GM11168 (cell line): ENCODE results near the gene KRT35.

ENCODE experiments used
- in situ Hi-C: fragments of 300-500 bp; cut with MboI; formaldehyde crosslinking; loops from one replicate; pipeline ENCODE4 v1.12.0; 2022; ENCODE audit warnings: low sequenced_read_pairs; ENCODE audit not compliant: unreplicated experiment

The KRT35 gene

GRCh38 chr17:41490000-41490990 lies 9.3 kb upstream of the KRT35 start:
- in situ Hi-C loops: no loop called here

- in situ Hi-C loops: no loop called here
Measured at GRCh38 chr17:41489531-41489930, 8.6 kb upstream of the KRT35 start, which contains the start of gene KRT36. Gene KRT36 (minus strand): TSS chr17:41489910. CDS start chr17:41489864, 46 bp downstream.

DNA sequence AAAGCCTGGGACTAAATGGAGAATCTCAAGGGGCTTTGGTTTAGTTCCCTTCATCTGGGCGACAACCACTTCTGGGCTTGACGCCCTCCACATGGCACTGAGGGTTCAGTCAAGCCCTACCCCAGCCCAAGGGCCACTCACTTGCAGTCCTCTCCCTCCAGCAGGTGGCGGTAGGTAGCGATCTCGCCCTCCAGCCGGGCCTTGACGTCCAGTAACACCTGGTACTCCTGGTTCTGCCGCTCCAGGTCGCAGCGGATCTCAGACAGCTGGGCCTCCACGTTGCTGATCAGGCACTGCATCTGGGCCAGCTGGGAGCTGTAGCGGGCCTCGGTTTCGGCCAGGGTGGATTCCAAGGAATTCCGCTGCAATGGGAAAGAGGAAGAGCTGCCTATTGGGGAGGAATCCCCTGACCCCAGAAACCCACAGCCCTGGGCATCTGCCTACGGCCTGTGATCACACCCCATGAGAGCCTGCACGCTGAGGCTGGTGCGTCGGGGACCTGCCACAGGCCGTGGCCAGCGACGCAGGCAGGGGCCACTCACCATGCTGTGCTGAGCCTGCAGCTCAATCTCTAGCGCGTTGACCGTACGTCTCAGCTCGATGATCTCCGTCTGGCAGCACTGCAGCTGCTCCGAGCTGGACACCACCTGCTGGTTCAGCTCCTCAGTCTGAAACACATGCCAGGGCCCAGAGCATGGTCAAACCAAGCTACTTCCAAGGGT lies 6.0 kb upstream of the KRT35 start:
- in situ Hi-C loops: no loop called here

DNA sequence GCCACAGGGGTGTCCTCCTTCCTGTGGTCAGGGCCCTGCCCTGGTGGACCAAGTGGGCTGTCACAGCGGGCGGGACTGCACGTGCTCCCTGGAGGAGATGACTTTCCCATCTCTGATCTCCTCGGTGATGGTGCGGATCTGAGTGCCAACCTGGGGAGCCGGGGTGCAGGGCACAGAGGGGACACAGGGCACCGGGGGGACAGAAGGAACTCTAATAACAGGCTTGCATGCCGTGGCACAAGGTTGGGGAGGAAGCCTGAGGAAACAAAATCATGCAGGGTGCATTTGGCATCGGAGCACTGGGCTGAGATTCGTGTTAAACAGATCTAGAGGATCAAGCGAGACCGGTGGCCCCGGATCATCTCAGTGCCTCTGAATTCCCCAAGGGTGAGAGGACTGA lies 5.4 kb upstream of the KRT35 start:
- in situ Hi-C loops: no loop called here

DNA sequence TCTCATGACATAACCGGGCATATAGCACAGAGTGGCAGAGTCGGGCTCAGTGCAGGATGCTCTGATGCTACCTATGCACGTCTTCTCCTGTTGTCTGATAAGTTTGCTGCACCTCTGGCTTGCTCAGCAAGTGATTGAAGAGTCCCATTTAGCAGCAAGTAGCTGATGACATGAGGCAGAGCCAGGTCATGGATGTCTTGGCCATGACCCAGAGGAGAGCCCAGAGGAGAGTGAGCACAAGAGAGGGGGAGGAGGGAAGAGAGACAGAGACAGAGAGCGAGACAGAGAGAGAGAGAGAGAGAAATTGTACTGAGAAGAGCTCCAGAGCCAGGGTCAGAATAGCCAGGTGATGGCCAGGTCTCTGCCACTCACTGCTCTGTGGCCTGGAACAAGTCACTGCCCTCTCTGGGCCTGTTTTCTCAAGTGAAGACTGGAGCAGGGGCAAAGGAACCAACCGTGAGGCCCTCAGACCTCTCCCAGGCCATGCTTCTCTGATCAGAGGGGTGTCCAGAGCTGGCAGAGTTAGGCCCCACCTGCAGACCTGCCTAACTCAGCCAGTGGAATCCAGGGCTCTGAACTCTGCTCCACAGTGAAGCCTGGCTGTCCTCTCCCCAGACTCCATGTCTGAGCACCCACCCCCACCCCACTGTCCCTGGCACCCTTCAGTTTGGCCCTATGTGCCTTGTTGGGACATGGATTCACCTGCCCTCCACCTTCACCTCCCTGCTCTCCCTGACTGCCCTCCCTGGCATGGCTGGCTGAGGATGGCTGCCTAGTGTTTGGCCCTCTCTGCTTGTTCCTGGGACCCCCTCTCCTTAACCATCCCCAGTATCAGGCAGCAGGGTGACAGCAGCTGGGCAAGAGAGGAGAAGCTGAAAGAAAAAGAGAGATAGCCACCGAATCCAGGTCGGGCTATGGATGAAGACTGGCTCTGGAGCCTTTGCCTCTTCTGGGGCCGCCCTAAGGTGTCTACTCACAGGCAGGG lies 4.3 kb upstream of the KRT35 start:
- in situ Hi-C loops: no loop called here

GRCh38 chr17:41483991-41484826 lies 3.3 kb upstream of the KRT35 start:
- in situ Hi-C loops: no loop called here

DNA sequence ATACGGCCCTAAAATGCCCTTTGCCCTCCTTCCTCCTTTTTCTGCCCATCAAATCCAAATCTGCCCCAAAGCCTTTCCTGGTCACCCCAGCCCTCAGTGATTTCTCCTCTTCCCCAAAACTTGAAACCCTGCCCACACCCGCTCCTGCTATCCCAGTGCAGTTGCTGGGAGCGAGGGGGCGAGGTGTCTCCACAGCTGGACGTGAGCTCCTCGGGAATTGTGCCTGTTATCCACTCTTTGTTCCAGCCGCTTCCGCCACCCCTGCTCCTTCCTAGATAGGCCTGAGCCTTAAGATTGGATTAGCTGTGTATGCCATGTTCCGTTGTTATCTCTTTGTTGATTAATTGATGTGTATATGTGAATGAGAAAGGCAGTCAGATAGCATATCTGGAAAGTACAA lies 2.6 kb upstream of the KRT35 start:
- in situ Hi-C loops: no loop called here

DNA sequence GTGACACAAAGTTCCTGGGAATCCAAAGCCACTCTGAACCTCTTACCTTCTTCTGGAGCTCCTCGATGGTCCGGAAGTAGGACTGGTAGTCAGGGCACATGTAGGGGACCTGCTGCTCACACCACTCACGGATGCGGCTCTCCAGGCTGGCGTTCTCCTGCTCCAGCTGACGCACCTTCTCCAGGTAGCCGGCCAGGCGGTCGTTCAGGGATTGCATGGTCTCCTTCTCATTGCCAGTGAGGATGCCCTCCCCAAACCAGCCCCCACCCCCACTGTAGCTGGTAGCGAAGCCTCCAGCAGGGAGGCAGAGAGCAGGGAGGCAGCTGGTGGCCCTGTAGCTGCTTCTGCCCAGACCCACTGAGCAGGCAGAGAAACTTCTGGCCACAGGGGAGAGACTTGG lies 370 bp downstream of the KRT35 start:
- in situ Hi-C loops: no loop called here

DNA sequence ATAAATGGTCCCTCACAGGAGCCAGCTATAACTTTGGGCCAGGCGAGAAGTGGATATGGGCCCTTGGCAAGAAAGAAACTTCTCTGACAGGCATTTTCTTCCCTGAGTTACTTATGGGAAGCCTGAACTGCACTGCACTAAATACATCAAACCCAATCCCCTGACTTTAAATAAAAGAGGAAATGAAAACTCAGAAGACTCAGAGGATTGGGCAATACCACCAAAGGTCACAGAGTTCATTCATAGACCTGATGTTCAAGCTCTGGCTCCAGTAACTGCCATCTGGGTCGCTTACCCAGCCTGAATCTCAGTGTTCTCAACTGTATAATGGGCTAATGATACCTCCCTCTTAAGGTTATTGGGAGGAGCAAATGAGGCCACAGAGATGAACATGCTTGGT lies 815 bp downstream of the KRT35 start:
- in situ Hi-C loops: no loop called here

DNA sequence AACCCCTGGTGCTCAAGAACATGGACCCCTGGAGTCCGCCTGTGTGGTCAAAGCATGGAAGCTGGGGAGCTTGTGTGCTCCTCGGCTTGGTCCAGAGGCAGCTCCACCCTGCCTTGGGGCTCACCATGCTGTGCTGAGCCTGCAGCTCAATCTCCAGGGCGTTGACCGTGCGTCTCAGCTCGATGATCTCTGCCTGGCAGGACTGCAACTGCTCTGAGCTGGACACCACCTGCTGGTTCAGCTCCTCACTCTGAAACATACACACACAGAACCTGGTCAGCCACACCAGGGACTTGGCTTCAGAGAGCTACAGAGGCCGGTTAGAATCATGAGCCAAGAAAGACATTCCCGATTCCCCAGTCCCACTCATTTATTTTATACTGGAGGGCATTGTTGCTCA lies 2.7 kb downstream of the KRT35 start:
- in situ Hi-C loops: no loop called here

DNA sequence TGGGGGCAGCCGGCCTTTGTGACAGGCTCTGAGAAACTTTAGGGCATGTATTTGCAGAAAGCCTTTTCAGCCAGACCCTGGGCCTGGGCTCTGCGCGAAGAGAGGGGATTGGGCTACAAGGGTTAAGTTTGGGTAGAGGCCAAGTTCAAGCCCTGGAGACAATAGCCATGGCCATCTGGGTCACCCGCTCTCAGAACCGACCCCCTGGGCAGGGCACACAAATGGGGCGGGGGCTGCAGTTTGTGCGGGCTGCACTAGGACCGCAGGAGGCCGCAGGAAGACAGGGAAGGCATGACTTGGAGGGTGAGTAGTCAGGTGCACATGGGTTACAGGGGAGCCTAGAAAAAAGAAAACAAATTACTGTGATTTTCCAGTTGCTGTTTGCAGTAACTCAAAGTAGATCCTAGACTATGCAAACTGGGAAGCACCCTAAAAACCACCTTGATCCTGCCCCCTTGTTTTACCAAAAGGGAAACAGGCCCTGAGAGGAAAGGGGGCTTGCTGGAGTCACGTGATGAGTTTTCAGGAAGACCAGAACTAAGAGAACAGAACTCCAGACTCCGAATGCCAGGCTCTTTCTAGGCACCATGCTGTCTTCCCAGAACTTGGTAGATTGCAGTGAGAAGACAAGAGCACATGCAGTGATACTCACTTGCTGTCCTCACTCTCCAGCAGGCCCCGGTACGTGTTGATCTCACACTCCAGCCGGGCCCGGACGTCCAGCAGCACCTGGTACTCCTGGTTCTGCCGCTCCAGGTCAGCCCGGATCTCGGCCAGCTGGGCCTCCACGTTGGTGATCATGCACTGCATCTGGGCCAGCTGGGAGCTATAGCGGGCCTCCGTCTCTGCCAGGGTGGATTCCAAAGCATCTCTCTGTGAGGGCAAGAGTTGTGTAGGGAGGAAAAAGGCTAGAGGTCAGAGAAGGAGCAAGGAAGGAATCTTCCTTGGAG lies 3.8 kb downstream of the KRT35 start:
- in situ Hi-C loops: no loop called here

DNA sequence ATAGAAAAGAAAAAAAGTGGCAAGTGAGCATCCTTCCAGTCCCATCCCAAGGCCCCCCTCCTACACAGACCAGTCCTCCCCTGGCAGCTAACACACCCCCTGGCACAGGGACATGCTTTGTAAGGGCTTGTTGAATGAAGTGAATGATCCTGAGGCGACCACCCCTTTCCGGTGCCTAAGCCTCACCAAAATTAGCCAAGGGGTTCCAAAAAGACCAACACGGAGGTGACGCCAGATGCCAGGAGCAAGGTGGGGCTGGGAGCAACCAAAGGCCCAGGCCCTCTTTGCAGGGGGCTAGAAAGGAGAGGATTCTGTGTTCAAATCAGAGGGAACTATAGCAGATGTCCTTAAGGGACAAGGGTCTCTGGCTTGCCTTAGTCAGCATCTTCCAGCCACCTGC lies 5.5 kb downstream of the KRT35 start:
- in situ Hi-C loops: no loop called here

DNA sequence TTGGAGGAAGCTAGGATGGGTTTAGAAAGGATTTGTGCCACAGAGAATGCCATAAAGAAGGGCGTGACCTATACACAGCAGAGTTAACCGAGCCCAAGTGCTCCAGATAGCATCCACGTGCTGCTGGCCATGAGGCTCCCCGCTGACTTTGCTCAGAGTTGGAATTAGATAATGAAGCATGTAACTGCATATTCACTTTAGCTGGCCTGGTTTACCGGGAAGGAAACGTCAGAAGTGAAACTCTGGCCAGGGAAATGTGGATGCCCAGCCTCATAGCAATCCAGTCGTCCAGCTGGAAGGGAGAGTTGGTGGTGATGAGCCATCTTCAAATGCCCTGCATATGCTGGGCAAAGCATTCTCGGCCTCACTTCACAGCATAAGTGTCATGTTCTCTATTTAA lies 6.1 kb downstream of the KRT35 start:
- in situ Hi-C loops: no loop called here

DNA sequence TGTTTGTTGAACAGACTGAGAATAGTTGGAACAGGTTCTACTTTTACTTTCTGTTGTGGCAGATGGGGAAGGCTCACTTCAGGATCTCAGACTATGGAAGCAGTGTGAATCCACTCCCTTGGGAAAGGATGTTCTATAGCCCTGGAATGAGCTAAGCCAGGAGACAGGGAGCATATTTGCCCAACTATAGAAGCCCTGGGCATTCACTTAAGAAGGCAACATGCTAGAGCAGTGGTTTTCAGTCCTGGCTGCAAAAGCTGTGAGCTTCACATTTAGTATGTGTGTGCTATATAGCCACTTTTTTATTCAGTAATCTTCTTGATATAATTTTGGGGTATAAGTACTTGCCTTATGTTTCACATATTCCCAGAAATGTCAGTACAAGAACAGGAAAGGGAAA lies 12.6 kb downstream of the KRT35 start:
- in situ Hi-C loops: no loop called here

- in situ Hi-C loops: no loop called here
Measured at GRCh38 chr17:41467561-41467960, 13.4 kb downstream of the KRT35 start.

DNA sequence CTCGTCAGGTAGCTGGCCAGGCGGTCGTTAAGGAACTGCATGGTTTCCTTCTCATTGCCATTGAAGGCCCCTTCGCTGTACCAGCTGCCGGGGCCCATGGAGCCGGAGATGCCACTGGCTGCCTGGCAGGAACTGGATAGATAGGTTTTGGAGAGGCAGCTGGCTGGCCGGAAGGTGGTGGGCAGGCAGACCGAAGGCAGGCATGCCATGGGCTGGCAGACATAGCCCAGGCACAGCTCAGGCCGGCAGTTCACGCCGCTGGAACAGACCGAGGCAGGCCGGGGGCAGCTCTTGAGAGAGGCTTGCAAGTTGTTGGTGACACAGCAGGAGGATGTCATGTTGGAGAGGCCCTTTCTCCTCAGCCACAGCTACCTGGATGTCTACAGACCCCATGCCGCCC lies 14.0 kb downstream of the KRT35 start, which contains the start of gene KRT32:
Gene KRT32 (minus strand): TSS at position 399 of the 400 bp plus-strand sequence. CDS start 61 bp downstream, at position 338.
- in situ Hi-C loops: no loop called here

- in situ Hi-C loops: no loop called here
Measured at GRCh38 chr17:41464682-41465081, 16.3 kb downstream of the KRT35 start.

DNA sequence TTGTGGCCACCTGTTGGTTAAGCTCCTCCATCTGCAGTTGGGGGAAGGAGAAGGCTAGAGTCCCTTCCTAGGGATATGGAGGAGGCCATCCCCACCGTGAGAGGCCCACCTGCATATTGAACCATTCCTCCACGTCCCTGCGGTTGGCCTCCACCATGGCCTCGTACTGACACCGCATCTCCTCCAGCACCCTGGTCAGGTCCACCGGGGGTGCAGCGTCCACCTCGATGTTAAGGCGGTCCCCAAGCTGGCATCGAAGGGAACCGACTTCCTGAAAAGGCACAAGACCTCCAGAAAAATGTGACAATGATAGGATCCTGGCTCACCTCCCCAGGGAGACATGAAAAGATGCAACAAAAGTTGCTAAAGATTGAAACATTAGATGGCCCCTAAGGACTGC lies 16.8 kb downstream of the KRT35 start:
- in situ Hi-C loops: no loop called here
